NAMALWA (cell line): ENCODE results near the gene LRRC27.

Source experiments
- DNase-seq: peaks from one replicate; pipeline ENCODE4 v3.0.0-alpha.2; 2015; ENCODE audit warnings: low spot score

The LRRC27 gene

DNA sequence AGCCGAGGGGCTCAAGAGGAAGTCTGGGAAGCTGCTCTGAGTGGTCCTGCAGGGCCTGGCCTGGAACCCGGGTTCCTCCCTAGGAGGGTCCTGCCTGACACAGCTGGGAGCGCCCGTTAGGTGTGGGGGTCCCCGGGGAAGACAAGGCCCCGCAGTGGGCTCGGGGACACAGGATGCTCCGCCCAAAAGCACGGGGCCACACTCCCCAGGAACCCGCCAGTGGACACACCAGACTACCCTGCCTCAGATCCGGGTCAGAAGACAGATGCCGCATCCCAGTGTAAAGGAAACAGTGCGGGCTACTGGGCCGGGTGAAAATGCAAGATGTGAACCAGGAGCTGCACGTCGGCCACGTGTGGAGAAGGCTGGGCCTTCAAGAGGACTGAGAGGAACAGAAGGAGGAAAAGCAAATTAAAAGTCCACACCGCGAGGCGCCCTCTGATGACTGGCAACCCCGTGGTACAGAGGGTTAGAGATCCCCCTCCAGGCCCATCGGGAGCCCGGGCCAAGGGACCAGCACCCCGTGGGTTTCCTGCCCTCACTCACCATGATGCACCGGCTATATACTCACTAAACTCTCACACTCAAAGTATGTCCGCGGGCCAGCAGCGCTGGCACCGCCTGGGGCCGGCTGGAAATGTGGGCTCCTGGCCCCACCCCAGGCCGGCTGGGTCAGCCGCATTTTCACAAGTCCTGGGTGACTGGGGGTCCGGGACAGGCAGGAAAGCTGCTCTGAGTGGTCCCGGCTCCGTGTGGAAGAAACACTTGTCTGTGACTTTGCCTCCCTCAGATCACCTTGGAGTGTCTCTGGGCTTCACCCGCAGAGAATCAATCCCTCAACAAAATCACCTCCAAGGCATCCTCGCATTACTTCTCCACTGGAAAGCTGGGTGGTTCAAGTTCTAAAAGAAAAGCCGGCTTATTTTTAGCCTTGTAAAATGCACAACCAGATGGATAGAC lies 30.3 kb upstream of the LRRC27 start:
- DNase-seq, result no peak

- no peak for DNase-seq
Measured at GRCh38 chr10:132302421-132303310, 29.3 kb upstream of the LRRC27 start.

DNA sequence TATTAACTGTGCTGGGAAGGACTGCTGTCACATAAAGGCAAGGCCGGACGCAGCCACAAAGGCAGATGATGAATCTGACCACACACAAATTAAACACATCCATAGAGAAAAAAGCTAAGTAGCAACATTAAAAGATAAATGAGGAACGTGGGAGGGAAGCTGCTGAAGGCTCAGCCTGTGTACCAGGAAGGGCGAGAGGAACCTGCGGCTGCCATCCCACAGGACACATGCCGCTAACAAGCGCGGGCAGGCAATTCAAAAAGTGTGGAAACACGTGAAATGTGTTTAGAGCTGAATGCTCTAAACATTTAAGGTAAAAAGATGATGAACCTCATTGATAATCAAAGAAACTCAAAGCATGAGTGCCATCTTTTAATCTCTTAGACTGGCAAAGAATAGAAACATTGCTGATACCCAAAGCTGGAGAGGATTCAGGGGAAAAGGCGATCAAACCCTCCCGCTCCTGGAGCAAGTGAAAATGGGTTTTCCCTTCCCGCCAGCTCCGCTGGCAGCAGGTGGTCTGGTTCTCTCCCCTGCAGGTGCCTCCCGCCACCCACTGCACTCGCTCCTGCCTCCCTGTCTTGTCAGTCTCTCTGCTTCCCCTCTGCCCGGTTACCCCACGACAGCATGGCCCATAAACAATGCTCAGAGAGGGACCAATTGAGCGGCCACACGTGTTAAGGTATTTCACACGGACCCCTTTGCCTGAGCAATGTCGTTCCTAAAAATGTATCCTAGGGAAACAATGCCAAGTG lies 28.5 kb upstream of the LRRC27 start:
- DNase-seq, result no peak

DNA sequence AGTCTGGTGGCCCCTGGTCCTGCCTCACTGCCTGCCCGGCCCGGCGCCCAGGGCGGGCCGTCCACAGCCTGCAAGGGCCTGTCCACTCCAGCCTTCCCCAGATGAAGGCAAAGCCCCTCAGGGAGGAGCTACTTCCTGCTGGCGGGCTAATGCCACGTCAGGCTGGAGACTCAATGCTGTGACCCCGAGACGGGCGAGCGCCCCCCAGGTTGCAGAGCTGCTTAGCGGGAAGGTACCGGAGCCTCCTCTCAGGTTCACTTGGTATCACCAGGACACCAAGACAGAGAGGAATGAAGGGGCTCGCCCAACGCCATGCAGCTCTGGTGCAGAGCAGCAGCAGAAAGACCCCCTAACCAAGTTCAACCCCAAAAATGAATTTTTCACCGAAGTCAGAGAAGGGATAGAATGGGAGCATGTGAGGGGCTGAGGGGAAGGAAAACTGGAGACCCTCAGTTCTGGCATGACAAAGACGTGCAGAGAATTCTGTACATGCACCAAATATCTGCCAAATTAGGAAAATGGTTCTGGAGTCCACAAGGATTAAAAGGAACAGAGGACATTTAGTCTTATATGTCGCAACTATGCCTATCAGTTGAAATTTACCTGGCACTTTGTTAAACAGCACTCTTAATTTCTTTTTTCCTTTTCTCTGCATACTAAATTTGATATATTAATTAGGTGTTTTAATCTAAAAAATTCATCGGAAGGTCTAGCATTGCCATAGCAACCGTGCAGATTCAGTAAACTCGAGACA lies 27.1 kb upstream of the LRRC27 start:
- no peak for DNase-seq

DNA sequence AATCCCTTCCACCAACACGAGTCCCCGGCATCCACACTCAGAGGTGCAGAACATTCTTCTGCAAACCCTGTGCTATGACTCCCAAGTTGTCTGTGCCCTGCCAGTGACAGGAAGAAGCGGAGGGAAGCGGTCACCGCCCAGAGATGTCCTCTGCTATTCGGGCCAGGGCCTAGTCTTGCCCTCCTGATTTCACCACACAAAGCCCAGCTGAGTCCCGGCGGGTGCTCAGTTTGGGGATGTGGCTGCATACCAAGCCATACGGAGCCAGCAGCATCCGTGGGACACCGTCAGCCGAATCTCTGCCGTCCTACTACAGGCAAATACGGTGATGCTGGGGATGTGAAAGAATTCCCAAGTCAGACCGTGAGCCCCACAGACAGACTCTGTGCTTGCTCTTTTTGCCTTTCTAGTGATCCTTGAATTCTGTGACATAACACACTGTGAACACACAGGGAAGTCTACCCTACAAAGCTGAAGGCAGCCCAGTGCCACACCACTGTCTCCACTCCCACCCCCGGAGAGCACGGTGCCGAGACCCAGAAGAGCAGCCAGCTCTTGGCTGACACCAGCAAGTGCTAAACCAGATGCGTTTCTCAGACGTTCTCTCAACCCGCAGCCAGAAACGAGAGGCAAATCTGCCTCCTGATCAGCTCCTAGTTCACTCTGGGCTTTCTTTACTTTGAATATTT lies 26.2 kb upstream of the LRRC27 start:
- no peak for DNase-seq

DNA sequence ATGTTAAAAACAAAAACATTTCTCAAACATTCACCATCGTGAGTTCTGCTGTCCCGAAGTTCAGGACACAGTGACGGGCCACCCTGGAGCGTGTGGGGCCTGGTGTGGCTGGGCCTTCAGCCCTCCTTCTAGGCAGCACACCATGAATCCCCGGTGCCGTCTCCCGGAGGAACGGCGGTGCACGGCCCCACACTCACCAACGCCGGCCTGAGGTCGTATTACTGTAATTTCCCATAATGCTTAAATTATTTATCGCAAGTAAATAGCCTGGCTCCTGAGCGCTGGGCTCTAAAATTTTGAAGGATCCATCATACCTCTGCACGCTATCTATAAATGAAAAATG lies 25.7 kb upstream of the LRRC27 start:
- no peak for DNase-seq

DNA sequence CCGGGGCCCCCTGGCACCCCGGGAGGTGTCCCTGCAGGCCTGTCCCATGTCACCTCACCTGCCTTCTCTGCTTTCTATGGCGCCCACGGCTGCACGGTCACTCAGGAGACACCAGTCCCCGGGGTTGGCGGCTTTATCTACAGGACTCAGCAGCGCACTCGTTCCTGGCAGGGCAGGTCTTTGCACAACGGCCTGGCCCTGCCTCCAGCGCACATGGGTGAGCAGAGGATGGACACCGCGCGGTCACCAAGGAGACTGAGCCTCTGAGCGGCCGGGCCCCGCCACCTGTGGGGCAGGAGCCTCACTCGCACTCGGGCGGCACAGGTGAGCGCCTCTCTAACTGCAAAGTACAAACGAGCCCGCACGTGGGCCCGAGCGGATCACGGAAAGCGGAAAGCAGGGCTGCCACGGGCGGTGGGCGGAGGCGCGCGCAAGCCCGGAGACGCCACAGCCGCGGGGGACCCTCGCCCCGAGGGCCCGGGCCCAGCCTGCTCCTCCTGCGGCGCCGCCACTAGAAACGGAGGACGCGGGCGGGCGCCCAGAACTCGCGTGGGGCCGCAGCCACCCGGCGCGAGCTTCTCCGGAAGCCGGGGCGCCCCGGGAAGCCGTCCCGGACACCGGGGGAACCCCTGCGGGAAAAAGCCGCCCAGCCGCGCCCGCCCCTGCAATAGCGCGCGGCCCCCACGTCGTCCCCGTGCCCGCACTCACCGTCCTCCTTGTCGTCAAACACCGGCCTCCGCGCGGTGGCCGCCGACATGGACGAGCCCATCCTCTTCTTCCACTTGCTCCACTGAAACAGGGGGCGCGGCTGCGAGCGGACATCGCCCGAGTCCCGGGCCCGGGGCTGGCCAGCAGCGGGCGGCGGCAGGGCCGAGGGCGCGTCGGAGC lies 24.9 kb upstream of the LRRC27 start:
- no peak for DNase-seq

DNA sequence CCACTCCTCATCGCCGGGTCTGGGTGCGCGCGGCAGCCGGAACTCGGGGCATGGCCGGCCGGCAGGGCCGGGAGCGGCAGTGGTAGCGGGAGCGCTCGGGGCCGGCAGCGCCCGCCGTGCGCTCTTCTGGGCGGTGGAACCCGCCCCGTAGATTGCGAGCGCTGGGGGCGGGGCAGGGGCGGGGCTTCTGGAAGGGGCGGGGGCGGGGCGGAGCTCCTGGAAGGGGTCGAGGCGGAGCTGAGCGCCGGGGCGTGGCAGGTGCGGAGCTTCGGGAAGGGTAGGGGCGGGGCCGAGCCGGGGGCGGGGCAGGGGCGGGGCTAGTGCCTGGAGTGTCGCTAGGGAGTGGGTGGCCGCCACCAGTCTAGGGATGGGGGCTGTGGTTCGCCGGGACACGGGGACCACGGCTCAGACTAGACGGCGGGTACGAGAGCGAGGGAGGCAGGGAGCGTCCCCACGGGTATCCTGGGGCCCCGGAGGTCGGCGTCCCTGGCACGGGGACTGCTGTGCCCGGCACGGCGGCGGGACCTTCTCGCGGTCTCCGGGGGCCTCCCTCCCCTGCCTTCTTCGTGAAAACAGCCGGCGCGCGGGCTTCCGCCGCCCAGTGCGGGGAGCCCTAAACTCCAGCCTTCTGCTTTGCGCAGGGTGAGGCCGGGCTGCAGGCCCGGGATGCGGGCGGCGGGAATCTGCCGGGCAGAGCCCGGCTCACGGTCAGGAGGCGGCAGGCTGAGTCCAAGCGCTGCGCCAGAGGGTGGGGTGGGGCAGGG lies 24.0 kb upstream of the LRRC27 start, which contains the start of gene STK32C:
TSS of gene STK32C (minus strand) at position 128 of the 764 bp plus-strand sequence. CDS start at position 11, 117 bp downstream.
- peak; percentile 52 for DNase-seq

- no peak for DNase-seq
Measured at GRCh38 chr10:132308587-132309470, 23.2 kb upstream of the LRRC27 start.

DNA sequence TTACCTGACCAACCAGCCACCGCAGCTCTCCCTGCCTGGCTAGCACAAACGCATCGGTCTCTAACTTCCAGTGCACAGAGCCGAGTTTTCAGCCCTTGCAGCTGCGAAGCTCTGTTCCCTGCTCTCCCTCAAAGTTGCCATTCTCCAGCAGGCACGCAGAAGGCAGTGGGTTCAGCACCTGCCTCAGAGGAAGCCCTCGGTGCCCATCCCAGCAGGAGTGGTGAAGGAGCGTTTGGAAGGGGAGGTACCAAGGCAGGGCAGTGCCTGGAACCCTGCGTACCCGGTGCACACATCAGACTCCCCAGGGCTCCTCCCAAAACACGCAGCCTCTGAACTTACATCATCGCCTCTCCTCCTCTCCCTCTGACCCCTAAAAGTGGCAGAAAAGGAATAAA lies 22.5 kb upstream of the LRRC27 start:
- no peak for DNase-seq

- DNase-seq, result no peak
Measured at GRCh38 chr10:132309879-132310591, 22.0 kb upstream of the LRRC27 start.

DNA sequence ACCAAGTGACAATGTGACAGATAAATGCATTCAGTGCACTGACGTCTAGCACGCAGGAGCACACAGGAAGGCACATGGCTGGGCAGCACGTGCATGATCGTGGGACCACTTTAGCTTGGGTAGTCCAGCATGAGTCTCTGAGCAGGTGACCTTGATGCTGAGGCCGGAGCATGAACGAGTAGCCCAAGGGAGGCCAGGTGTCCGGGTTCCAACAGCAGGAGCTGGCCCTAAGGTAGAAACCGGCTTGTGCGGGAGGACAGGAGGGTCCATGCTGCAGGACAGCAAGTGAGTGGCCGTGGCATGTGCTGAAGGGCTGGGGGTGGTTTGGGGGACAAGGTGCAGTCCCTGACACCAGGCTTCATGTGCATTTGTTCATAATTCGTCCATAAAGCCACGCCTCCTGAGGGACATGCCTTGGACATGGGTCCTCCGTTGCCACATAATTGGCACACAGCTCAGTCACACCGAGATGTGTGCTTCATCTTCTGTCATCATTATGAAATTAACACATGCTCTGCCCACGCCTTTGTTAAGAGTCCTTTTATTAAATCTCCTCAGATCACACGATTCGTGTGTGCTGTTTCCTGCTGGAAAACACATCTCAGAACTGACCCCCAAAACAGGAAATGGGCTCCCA lies 21.2 kb upstream of the LRRC27 start:
- DNase-seq, result no peak

- no peak for DNase-seq
Measured at GRCh38 chr10:132311338-132311939, 20.6 kb upstream of the LRRC27 start.

- DNase-seq, result no peak
Measured at GRCh38 chr10:132313305-132313704, 18.7 kb upstream of the LRRC27 start.

GRCh38 chr10:132313865-132314264 lies 18.1 kb upstream of the LRRC27 start:
- DNase-seq, result no peak

DNA sequence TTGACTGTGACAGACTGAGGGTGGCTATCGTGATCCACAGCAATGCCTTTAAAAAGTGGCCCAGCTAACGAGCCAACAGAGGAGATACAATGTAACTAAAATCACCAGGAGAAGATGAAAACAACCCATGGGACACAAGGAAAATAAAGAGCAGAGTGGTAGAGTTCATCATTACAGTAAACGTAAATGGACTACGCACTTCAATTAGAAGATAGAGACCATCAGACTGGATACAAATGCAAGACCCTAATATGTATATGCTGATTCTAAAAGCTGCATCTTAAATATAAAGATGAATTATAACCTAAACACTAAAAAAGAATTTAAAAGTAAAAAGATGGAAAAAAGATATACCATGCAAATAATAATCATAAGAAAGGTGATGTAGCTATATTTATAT lies 17.7 kb upstream of the LRRC27 start:
- DNase-seq, result no peak
